Endometrial microvascular endothelial cells (primary cell): ENCODE data around the gene EFCAB10. TPM values are rescaled to one million over a fixed set of nuclear protein-coding genes. Genes with fewer than 3 reads are reported as not detected.
"Not testable (repeated sequence)": the region's sequence is repeated elsewhere in the genome, so short reads cannot be mapped to it uniquely, and the experiment has no call there.

Experiments used
- in situ Hi-C: cut with HindIII; loops from 2 replicates; pipeline ENCODE4 v1.10.0; 2017; ENCODE audit warnings: low sequenced_read_pairs, low pct_unique_long_range_greater_than_20kb; ENCODE audit errors: inconsistent ontology term
- total RNA-seq: library from RNA; depleted of rRNA; stranded (reverse); fragments of >200 nt; gene quantifications from one replicate; pipeline ENCODE4 v1.2.3, GENCODE V29; 2015; ENCODE audit errors: inconsistent ontology term

The EFCAB10 gene
- total RNA-seq, 1 donor from 2014 or later: not detected

DNA sequence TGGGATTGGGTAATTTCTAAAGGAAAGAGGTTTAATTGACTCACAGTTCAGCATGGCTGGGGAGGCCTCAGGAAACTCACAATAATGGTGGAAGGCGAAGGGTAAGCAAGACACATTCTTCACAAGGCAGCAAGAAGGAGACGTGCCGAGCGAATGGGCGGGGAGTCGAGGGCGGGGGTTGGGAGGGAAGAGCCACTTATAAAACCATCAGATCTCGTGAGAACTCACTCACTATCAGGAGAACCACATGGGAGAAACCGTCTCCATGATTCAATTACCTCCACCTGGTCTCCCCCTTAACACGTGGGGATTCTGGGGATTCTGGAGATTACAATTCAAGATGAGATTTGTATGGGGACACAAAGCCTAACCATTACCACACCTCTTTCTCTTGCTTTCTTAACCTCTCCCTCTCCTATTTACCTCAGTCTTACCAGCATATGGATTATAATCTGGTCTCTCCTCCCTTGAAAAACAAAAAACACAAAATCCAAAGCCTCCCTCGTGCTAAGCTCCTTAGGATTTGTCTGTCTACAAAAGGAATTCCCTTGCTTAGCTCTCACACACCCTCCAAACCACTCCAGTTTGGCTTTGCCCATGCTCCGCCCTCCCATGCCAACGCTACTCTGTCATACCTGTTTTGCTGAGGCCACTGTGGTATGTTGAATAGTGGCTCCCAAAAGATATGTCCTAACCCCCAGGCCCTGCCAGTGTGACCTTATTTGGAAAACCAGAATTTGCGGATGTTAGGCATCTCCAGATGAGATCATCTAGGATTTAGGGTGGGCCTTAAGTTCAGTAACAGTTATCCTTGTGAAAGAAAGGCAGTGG lies 19.6 kb upstream of the EFCAB10 start:
- in situ Hi-C loops: no loop called here

DNA sequence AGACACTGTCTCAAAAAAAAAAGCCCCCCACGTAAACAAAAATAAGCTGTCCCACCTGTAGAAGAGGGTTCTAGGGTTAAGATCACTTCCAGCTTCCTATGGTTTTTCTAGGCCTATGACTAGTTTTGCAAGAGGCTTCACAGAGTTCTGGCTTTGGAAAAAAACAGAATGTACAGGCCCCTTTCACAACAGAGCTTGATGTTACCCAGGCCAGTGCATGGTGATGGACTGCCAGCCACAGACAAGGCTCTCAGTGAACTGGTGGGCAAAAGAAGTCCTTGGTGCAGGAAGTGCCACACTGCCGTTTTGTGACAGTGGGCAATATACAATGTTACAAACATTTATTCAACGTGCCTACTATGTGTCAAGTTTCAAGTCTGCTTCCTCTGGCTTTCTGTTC lies 18.3 kb upstream of the EFCAB10 start:
- in situ Hi-C loops: no loop called here

DNA sequence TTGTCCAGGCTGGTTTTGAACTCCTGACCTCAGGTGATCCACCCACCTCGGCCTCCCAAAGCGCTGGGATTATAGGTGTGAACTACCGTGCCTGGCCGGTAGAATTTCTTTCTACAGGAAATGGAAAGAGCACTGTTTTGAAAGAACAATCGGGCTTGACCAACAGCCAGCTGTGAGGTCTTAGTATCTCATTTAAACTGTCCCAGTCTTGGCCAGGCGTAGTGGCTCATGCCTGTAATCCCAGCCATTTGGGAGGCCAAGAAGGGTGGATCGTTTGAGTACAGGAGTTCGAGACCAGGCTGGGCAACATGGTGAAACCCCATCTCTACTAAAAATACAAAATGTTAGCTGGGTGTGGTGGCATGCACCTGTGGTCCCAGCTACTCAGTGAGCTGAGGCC lies 17.8 kb upstream of the EFCAB10 start:
- in situ Hi-C loops: not testable (repeated sequence)

DNA sequence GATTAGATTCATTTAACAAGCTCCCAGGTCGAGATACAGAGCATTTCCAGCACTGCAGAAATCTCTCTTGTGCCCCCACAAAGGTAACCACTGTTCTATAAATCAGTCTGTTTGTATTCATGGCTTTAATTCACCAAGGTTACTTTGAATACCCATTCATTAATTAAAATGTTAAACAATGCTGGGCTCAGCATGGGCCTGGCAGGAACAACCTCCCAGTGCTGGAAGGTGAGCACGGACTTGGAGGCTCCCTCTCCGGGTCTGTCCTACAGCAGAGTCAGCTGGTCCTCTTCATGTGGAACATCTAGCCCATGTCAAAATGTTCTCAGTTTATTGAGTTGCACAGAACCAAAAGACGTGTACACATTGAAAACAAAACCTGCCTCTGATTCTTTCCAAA lies 15.6 kb upstream of the EFCAB10 start:
- in situ Hi-C loops: no loop called here

DNA sequence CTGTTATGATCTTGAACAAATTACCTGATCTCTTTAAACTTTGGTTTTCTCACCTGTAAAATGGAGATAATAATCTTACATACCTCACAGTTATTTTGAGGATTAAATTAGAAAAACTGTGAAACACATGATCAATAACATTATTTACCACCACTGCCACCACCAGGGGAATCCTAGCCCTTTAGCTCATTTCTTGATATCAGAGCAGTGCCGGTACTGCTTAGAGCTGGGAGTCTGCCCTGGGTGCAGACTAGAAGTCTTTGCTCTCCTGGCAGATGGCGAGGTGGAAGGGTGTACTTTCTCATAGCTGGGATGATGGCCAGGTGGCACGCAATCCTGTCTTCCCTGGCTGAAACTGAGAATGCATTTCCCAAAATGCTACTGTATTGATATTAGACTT lies 12.7 kb upstream of the EFCAB10 start:
- in situ Hi-C loops: no loop called here

DNA sequence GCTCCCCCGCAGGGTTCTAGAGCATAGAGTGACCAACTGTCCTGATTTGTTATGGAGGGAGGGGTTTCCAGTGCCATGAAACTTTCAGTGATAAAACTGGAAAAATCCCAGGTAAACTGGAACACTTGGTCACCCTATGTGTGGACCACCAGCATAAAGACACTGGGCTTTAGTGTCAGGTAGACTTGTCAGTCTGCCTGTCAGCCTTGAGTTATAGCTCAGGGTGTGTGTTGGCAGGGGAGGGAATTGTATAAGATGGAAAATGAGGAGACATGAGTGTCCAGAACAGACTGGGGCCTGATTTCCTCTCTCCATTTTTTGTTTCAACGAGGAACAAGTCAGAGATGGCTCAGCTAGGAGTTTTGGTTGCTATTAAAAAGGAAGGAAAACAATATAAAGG lies 10.2 kb upstream of the EFCAB10 start:
- in situ Hi-C loops: no loop called here

DNA sequence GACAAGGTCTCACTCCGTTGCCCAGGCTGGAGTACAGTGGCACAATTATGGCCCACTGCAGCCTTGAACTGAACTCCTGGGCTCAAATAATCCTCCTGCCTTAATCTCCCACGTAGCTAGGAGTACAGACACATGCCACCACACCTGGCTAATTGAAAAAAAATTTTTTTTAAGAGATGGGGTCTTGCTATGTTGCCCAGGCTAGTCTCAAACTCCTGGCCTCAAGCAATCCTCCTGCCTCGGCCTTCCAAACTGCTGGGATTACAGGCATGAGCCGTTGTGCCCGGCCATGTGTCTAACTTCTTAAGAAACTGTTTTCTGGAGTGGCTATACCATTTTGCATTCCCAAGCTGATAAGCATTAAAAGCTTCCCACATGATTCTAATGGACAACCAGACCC lies 9.5 kb upstream of the EFCAB10 start:
- in situ Hi-C loops: no loop called here

DNA sequence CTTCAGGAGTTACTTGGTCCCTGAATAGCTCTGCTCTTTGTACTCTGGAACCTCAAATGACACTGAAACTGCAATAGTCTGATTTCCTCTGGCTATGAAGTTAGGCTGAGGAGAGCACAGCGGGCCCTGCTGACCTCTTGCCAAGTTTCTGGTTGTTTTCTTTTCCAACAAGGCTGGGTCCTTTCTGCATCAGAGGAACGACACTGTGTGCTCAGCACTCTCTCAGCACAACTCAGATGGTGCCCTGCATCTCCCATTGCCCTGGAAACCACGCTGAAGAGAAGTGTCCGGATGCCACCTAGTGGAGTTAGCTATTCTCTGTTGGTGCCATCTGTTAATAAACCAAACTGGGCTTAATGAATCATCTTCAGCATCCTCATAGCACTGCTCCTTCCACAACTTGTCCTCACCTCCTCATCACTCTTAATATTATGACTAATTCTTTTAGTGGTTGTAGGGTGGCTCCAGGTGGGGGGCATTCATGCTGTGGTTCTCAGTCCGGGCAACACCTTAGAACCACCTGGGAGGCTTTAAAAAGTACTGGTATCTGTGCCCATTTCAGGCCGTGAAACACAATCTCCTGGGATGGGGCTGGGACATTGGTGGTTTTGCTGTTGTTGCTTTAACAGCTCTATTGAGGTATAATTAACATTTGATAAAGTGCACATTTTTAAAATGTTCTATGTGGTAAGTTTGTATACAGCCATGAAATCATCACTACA lies 8.2 kb upstream of the EFCAB10 start:
- in situ Hi-C loops: no loop called here

DNA sequence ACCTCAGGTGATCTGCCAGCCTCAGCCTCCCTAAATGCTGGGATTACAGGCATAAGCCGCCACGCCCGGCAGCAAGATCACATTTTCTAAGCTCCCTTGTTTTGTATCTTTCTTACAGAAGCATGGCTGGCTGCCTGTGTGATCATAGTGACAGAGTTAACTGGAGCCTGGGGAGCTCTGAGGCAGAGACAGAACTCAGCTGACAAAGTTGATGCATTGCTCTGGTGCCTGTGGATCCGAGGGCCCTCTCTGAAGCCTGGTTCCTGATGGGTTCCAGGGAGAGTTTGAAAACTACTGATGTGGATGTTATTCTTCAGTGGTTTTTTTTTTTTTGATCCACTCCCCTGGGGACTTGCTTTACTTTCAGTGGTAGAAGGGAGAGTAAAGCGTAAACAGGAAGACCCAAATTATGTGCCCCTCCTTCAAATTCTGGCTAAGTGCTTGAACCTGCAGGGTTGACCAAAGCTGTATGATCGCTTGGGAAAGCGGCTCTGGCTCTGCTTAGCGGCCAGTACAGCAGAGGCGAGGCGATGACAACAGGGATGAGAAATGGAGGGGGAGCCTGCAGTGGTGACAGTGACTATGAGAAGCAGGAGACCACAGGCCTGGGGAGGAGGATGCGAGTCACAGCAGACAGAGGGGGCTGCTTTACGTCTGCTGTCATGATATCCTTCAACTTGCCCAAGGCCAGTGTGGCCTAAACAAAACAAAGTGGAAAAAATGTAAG lies 6.8 kb upstream of the EFCAB10 start:
- in situ Hi-C loops: no loop called here

DNA sequence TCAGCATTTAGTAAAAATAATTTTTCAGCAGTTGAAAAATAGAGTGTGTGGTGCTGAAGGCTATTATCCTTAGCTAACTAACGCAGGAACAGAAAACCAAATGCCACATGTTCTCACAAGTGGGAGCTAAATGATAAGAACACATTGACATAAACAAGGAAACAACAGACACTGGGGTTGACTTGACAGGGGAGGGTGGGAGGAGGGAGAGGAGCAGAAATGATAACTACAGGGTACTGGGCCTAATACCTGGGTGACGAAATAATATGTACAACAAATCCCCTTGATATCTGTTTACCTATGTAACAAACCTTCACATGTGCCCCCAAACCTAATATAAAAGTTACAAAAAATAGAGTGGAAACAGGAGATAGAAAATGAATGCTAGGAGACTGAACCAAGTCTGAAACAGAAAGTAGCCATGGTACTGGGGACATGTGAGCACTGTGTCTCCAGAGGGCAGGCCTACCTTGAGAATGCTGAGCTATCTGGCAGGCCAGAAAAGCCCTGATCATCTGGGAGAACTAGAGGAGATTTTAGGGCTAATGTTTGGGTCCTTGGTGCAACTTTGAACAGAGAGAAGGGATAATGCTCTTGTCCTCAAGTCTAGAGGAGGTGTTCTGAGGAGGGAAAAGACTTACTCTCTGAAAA lies 4.7 kb upstream of the EFCAB10 start:
- in situ Hi-C loops: no loop called here

DNA sequence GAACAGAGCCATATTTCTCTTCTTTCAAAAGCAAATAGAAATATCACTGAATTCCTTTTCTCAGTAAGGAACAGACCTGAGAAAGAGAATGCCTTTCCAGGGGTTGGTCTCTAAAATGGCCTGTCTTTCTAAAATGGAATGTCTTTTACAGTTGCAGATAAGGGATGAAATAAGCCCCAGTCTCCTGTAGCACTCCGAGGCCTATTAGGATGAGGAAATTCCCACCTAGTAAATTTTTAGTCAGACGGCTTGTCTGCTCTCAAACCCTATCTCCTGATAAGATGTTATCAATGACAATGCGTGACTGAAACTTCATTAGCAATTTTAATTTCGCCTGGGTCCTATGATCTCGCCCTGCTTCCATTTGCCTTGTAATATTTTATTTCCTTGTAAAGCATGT lies 2.9 kb upstream of the EFCAB10 start:
- in situ Hi-C loops: no loop called here

DNA sequence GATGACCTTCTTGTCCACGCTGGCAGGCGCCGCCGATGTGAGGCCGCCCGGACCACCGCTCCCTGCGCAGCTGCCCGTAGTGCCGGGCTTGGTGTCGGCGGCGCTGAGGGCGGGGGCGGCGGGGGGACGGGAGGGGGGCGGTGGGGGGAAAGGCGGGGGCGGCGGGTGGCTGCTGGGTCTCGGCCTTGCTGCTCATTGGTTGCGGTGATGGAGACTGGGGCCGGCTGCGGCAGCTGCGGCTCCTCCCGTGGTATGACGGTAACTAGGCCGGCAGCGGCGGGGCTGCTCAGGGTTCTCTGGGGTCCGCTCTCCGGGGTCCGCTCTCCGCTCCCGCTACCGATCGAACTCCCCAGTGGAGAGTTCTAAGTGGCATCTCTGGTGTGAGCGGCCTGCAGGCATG lies 1.8 kb upstream of the EFCAB10 start:
- in situ Hi-C loops: no loop called here

DNA sequence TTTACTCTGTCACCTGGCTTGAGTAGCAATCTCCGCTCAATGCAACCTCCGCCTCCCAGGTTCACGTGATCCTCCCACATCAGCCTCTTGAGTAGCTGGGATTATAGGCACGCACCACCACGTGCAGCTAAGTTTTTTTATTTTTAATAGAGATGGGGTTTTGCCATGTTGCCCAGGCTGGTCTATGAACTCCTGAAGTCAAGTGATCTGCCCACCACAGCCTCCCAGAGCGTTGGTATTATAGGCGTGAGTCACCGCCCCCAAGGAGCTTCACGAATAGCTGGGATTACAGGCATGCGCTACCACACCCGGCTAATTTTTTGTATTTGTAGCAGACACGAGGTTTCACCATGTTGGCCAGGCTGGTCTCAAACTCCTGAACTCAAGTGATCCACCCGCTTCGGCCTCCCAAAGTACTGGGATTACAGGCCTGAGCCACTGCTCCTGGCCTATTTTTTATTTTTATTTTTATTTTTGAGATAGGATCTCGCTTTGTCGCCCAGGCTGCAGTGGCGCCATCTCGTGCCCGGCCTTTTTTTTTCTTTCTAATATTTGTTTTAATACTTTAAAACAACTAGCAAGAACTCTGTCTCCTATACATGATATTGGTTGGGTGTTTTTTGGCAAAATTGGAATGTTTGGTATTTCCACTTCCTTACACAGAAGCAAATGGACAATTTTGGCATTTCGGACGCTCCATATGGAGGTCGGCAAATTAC lies 1.1 kb downstream of the EFCAB10 start:
- in situ Hi-C loops: no loop called here

DNA sequence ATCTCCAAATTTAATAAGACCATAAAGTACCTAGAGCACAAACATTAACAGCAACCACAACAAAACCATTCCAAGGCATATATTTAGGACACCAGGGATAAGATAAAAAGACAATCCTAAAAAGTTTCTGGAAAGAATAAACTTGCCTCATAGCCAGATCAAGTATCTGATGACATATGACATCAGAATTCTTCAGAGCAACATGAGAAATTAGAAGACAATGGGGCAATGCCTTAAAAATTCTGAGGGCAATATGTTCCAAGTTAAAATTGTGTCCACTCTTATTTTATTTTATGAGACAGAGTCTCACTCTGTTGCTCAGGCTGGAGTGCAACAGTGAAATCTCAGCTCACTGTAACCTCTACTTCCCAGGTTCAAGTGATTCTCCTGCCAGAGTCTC lies 2.8 kb downstream of the EFCAB10 start:
- in situ Hi-C loops: no loop called here

DNA sequence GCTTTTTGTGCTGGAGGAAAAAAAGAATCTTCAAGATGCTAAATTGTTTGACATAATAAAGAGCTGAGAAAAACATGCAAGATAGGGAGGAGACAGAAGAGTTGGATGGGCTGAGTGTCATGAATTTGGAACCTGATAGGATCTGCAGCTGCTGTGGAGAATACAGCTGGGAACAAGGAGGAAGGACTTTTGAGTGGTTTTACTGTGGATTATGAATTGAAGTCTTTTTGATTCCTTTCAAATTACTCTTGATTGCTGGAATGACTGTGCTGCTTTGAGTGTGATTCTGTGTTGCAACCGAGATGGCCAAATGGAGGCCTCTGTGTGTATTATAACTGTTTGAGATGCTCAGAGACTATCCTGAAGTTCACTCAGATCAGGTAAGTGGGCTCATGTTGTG lies 4.0 kb downstream of the EFCAB10 start:
- in situ Hi-C loops: no loop called here

DNA sequence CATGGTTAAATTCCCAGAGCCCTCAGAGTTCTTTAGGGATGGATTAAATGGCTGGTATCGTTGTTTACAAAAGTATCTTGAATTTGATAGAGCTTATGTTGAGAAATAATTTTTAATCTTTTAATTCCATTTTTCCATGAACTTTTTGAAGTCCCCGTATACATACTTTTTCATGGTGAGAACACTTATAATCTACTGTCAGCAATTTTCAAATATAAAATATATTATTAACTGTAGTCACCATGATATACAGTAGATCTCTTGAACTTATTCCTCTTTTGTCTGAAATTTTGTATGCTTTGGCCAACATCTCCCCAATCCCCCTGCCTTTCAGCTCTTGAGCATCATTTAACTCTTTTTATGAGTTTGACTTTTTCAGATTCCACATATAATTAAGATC lies 9.4 kb downstream of the EFCAB10 start:
- in situ Hi-C loops: no loop called here

DNA sequence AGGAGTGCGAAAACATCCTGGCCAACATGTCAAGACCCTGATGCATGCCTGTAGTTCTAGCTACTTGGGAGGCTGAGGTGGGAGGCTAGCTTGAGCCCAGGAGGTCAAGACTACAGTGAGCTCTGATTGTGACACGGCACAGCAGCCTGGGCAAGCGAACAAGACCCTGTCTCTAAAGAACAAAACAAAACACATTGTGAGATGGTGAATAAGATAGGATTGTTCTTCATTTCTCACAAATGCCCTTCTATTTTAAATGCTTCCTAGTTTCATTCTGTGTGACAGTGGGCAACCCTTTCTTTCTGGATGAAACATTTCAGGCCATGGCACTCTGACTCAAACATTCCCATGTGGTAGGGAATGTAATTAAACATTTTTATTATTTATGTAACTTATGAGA lies 13.5 kb downstream of the EFCAB10 start:
- in situ Hi-C loops: no loop called here

DNA sequence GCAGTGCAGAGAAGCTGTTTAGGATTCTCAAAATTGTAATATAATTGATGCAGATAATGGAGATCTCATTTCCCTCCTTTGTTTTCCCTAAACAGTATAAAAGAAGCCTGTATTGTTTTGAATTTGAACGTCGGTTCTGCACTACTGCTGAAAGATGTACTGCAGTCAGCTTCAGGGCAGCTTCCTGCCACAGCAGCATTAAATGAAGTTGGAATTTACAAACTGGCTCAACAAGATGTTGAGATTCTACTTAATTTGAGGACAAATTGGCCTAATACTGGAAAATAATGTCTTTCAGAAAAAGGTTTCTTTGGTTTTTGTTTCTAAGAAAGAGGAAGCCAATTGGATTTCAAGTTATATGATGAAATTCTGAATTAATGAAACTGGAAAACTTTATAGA lies 14.3 kb downstream of the EFCAB10 start:
- in situ Hi-C loops: no loop called here

DNA sequence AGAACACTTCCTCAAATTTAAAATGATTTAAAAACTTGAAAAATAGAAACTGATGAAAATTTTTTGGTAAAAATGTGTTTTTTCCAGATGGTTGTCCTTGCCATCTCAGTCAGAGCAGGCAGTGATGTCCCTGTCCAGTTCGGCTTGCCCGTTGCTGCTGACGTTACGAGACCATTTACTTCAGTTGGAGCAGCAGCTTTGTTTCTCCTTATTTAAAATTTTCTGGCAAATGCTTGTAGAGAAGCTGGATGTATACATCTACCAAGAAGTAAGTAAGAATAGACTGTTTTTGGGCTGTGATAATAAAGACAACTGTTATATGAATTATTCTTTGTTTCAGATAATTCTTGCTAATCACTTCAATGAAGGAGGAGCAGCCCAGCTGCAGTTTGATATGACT lies 16.1 kb downstream of the EFCAB10 start:
- in situ Hi-C loops: no loop called here
